SK-N-MC (cell line): ENCODE results near the gene IDE.
"Not testable (repeated sequence)": the region's sequence is repeated elsewhere in the genome, so short reads cannot be mapped to it uniquely, and the experiment has no call there.

Experiments
- EZH2 ChIP-seq: fragments of 200-600 bp; sonication (generic); IDR thresholded peaks from one replicate; pipeline ENCODE4 v1.6.1; 2017; ENCODE audit warnings: antibody characterized with exemption
- FOXP2 ChIP-seq: optimal IDR thresholded peaks from 2 replicates; pipeline ENCODE3; 2011; ENCODE audit warnings: mild to moderate bottlenecking, moderate library complexity; ENCODE audit not compliant: insufficient read depth; ENCODE audit errors: extremely low read length, control extremely low read depth
- POLR2AphosphoS5 ChIP-seq: IDR thresholded peaks from 2 replicates; pipeline ENCODE4 v1.6.1; 2012; ENCODE audit warnings: mild to moderate bottlenecking, low read depth, low read length, borderline replicate concordance

- not testable (repeated sequence) for TF ChIP-seq EZH2, POLR2AphosphoS5, FOXP2
These were observed 137.8 kb downstream of the IDE start for GRCh38 chr10:92436065-92436464.
